ENCODE results near the gene TREML4.

DNA sequence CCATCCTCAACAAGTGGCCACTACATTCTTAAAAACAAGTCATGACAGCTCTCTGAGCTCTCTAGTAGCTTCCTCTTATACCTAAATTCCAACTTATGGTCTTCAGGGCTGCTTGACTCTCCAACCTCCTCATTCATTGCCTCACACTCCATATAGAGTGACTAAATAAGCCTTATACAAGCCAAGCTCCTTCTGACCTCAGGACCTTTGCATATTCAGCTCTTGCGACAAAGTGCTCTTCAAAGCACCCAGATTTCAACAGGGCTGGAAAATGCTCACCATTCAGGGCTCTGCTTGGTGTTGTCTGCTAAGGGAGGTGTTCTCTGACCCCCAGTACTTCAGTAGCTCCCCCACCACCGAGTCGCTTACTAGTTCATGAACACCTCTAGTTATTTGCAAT is 30.9 kb upstream of the TREML4 start:
- TF ChIP-seq, protein P1, sequence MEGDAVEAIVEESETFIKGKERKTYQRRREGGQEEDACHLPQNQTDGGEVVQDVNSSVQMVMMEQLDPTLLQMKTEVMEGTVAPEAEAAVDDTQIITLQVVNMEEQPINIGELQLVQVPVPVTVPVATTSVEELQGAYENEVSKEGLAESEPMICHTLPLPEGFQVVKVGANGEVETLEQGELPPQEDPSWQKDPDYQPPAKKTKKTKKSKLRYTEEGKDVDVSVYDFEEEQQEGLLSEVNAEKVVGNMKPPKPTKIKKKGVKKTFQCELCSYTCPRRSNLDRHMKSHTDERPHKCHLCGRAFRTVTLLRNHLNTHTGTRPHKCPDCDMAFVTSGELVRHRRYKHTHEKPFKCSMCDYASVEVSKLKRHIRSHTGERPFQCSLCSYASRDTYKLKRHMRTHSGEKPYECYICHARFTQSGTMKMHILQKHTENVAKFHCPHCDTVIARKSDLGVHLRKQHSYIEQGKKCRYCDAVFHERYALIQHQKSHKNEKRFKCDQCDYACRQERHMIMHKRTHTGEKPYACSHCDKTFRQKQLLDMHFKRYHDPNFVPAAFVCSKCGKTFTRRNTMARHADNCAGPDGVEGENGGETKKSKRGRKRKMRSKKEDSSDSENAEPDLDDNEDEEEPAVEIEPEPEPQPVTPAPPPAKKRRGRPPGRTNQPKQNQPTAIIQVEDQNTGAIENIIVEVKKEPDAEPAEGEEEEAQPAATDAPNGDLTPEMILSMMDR (IDR thresholded peaks at IDR 0.05; ENCODE audit: insufficient read depth, low read length) = no peak
- TF ChIP-seq, protein P2, sequence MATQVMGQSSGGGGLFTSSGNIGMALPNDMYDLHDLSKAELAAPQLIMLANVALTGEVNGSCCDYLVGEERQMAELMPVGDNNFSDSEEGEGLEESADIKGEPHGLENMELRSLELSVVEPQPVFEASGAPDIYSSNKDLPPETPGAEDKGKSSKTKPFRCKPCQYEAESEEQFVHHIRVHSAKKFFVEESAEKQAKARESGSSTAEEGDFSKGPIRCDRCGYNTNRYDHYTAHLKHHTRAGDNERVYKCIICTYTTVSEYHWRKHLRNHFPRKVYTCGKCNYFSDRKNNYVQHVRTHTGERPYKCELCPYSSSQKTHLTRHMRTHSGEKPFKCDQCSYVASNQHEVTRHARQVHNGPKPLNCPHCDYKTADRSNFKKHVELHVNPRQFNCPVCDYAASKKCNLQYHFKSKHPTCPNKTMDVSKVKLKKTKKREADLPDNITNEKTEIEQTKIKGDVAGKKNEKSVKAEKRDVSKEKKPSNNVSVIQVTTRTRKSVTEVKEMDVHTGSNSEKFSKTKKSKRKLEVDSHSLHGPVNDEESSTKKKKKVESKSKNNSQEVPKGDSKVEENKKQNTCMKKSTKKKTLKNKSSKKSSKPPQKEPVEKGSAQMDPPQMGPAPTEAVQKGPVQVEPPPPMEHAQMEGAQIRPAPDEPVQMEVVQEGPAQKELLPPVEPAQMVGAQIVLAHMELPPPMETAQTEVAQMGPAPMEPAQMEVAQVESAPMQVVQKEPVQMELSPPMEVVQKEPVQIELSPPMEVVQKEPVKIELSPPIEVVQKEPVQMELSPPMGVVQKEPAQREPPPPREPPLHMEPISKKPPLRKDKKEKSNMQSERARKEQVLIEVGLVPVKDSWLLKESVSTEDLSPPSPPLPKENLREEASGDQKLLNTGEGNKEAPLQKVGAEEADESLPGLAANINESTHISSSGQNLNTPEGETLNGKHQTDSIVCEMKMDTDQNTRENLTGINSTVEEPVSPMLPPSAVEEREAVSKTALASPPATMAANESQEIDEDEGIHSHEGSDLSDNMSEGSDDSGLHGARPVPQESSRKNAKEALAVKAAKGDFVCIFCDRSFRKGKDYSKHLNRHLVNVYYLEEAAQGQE (IDR thresholded peaks at IDR 0.05; ENCODE audit: insufficient replicate concordance, low read depth) = no peak
- TF ChIP-seq POLR2AphosphoS5 (IDR thresholded peaks at IDR 0.05; ENCODE audit: low read depth) = no peak

All from HL-60 (cell line).